ENCODE data around the gene HSPA5.
"Not testable (repeated sequence)": the region's sequence is repeated elsewhere in the genome, so short reads cannot be mapped to it uniquely, and the experiment has no call there.

HSPA5 gene

GRCh38 chr9:125202846-125203618 is 38.1 kb downstream of the HSPA5 start:
- DNase-seq = no peak
- no peak overlapping the region for H3K27ac ChIP-seq
- H3K36me3 ChIP-seq = peaks cover under 1 to 52% (median 21%) of the 10 kb centered on the region in 3 donors
- H3K4me3 ChIP-seq = no peak overlapping the region
- H3K27me3 ChIP-seq = no peaks in the 10 kb centered on the region
- intact Hi-C loops (cut with DNase I; ENCODE audit: low total_unique reads) = no loop called here
- TF ChIP-seq CTCF (IDR thresholded peaks at IDR 0.05) = no peak
- H3K4me1 ChIP-seq = peaks cover 0 to 11% (median 8%) of the 10 kb centered on the region in 4 donors
- H3K9me3 ChIP-seq = no peaks in the 10 kb centered on the region

GRCh38 chr9:125200216-125201047 is 40.7 kb downstream of the HSPA5 start, which contains the start of gene RABEPK:
Gene RABEPK (plus strand): TSS chr9:125200542. CDS start chr9:125203014, 2,472 bp downstream.
- TF ChIP-seq CTCF (IDR thresholded peaks at IDR 0.05) = no peak
- Histone ChIP-seq H3K27ac (peak within 1 kb of the TSS; percentile 82 to 90), H3K9me3 (no peaks in the 10 kb centered on the region), H3K27me3 (no peaks in the 10 kb centered on the region), H3K4me3 (peak within 1 kb of the TSS; percentile 62 to 67), H3K4me1 (peaks cover 0 to 11% (median 8%) of the 10 kb centered on the region in 4 donors), H3K36me3 (peaks cover 0 to 26% (median 2%) of the 10 kb centered on the region in 3 donors)
- peak; percentile 95 to 96 for DNase-seq
- intact Hi-C loops (cut with DNase I; ENCODE audit: low total_unique reads) = loop anchor here (1.0 kb wide), 1 partner anchor 41 kb away; the partner anchor contains the start of gene HSPA5

GRCh38 chr9:125195591-125195990 is 45.6 kb downstream of the HSPA5 start:
- H3K4me3 ChIP-seq; DNase-seq; intact Hi-C loops (cut with DNase I; ENCODE audit: low total_unique reads): not testable (repeated sequence)

GRCh38 chr9:125194466-125194865 is 46.7 kb downstream of the HSPA5 start:
- DNase-seq; H3K27ac ChIP-seq; H3K36me3 ChIP-seq; intact Hi-C loops (cut with DNase I; ENCODE audit: low total_unique reads); H3K4me3 ChIP-seq; H3K9me3 ChIP-seq; H3K27me3 ChIP-seq: not testable (repeated sequence)
- peaks cover 0 to 12% (median 8%) of the 10 kb centered on the region in 4 donors for H3K4me1 ChIP-seq

More at GRCh38 chr9:125195591-125195990, 45.6 kb downstream of the HSPA5 start:
- not testable (repeated sequence) for H3K27me3 ChIP-seq, H3K4me1 ChIP-seq, H3K27ac ChIP-seq, H3K36me3 ChIP-seq, H3K9me3 ChIP-seq

- intact Hi-C loops (cut with DNase I; ENCODE audit: low total_unique reads) = no loop called here
- DNase-seq = no peak
Measured at GRCh38 chr9:125190361-125190801, 50.8 kb downstream of the HSPA5 start.

More at GRCh38 chr9:125190361-125190801, 50.8 kb downstream of the HSPA5 start:
- H3K27ac ChIP-seq = peak overlapping the region; percentile 94 to 96
- H3K9me3 ChIP-seq = no peaks in the 10 kb centered on the region
- H3K4me3 ChIP-seq = peak overlapping the region; percentile 85 to 87
- no peaks in the 10 kb centered on the region for H3K27me3 ChIP-seq
- no peak for TF ChIP-seq CTCF (IDR thresholded peaks at IDR 0.05)
- H3K4me1 ChIP-seq = peaks cover 0 to 44% (median 37%) of the 10 kb centered on the region in 4 donors
- H3K36me3 ChIP-seq = no peaks in the 10 kb centered on the region
